ENCODE data around the gene HSPB7. TPM values are rescaled to one million over a fixed set of nuclear protein-coding genes. Genes with fewer than 3 reads are reported as not detected.
"Not testable (repeated sequence)": the region's sequence is repeated elsewhere in the genome, so short reads cannot be mapped to it uniquely, and the experiment has no call there.

HSPB7 gene
- not detected in 2 replicates for total RNA-seq (2014; rRNA removed; shearing (Covaris generic))

DNA sequence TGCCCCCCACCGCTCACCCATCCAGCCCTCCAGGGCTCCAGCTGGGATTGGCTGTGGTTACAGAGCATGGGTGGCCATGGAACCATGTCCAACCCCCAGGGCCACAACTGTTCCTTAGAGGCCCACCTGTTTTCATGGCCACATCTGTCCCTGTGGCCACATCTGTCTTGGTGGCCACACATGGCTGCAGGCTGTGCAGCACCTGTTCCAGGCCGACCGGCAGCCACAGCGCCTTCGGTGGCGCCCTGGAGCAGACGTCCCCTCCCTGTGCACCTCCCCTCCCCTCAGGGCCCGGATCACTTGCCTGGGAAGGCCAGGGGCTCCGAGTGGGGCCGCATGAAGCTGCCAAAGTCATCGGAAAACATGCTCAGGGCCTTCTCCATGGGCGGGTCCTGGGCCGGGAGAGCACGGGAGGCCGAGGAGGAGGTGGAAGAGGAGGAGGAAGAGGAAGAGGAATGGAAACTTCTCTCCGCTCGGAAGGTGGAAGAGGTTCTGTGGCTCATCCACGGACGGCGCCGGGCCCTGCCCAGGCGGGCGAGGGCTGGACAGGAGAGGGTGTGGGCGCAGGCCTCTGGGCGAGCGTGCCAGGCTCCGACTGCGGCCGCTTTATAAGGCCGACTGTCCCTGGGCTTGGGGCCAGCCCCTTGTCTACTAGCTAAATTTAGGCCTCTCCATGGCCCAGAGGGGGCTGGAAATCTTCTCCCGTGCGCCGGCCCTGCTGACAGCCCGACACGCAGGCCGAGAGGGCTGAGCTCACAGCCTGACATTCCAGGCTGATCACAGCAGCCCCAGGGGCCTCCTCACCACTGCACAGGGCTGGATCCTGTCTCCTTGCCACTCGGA, at the start of gene HSPB7:
TSS of gene HSPB7 (minus strand) at position 583 of the 843 bp plus-strand sequence. CDS start at position 503, 80 bp downstream.
- DNase-seq (ENCODE audit: low spot score): no peak

GRCh38 chr1:16067127-16067768, 49.4 kb upstream of the HSPB7 start:
- no peak for DNase-seq (ENCODE audit: low spot score)

DNA sequence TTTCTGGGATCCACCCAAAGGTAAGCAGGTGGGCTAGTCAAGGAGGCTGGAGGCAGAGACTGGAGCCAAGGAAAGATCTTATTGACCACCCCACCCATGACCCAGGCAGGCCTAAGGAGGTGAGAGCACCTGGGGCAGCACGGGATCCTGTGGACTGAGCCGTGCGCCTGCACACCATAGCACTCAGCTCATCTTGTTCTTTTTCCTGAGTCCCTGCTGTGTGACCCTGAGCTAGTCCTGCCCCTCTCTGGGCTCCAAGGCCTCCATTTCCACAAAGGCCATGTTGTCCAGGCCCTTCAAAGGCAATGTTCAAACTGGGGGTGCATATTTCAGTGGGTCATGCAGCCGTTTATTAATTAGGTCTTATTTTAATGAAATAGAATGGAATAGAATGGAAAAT, 48.4 kb upstream of the HSPB7 start:
- no peak for DNase-seq (ENCODE audit: low spot score)

GRCh38 chr1:16065269-16065576, 47.4 kb upstream of the HSPB7 start:
- no peak for DNase-seq (ENCODE audit: low spot score)

DNA sequence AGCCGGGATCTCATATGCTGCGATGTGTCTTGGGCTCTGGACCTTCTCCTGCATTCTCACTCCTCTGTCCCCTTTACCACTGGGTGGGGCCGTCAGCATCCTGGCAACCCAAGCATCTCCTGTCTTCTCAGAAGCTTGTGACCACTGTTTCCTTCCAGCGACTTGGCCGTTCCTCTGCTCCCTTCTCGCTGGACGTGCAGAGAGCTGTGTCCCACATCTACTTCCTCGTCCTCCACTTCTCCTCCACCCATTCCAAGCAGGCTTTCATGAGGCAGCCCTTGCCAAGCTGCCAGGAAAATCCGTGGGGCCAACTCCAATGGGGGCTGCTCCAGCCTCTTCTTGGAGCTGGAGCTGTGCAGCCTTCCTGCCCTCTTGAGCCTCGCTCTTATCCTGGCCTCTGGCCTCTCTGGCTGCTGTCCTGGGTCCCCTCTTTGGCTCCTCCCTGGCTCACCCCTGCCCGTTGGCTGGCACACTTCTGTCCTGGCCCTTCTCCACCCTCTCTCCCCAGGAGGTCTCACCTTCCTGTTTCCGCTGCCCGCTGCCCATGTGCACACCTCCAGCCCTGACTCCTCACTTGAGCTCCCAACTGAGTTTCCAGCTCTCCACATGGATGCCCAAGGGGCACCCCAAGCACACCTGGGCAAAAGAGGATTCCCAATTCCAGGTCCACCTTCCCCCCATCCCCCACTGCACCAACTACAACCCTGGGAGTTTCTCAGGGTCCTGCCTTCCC, 46.9 kb upstream of the HSPB7 start:
- DNase-seq (ENCODE audit: low spot score): no peak

GRCh38 chr1:16063921-16064320, 46.1 kb upstream of the HSPB7 start:
- no peak for DNase-seq (ENCODE audit: low spot score)

DNA sequence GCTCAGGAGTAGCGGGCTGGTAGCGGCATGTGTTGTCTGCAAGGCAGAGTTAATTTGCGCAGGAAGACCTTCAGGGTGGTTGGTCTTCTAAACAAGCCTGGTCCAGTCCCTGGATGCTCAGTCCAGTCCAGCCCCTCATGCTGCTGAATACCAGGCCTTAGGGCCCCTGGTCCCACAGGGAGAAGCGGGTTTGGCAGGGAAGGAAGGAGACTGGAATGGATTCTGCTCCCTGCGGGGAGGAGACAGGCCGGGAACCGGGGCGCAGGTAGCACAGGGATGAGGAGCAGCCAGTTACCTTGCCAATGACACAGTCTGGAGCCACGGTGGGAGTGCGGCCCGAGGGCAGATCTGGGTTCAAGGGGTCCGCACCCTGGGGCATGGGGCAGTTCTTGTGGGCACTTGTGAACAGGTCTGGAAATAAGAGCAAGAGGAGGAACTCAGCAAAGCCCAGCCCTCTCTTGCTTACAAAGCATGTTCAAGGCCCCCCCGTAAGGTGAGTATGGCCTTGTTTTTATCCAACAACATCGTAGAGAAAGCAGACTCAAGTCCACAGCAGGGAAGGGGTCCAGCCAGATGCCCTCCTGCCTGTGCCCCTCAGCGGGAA, 45.5 kb upstream of the HSPB7 start:
- DNase-seq (ENCODE audit: low spot score): no peak

DNA sequence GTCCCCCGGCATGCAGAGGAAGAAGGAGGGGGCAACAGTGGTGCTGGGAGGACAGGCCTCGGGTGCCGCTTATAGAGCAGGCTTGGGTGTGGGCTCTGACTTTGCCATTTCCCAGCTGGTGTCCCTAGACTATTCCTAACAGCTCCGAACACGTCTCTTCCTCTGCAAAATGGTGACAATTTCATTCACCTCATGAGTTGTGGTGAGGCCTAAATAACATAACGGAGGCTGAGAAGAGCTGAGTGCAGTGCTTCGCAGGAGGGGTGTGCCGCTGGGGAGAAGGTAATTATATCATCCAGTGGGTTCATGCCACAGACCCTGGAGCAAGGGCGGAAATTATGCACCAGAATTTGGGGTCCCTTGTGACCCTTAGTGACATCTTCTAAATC, 44.8 kb upstream of the HSPB7 start:
- DNase-seq (ENCODE audit: low spot score): not testable (repeated sequence)

- DNase-seq (ENCODE audit: low spot score): not testable (repeated sequence)
These were observed 44.3 kb upstream of the HSPB7 start for GRCh38 chr1:16061989-16062686.

- no peak for DNase-seq (ENCODE audit: low spot score)
These were observed 43.4 kb upstream of the HSPB7 start for GRCh38 chr1:16061266-16061665.

- not testable (repeated sequence) for DNase-seq (ENCODE audit: low spot score)
These were observed 40.7 kb upstream of the HSPB7 start for GRCh38 chr1:16058394-16059120.

GRCh38 chr1:16057314-16057915, 39.6 kb upstream of the HSPB7 start:
- not testable (repeated sequence) for DNase-seq (ENCODE audit: low spot score)

GRCh38 chr1:16056521-16056912, 38.7 kb upstream of the HSPB7 start:
- DNase-seq (ENCODE audit: low spot score): not testable (repeated sequence)

DNA sequence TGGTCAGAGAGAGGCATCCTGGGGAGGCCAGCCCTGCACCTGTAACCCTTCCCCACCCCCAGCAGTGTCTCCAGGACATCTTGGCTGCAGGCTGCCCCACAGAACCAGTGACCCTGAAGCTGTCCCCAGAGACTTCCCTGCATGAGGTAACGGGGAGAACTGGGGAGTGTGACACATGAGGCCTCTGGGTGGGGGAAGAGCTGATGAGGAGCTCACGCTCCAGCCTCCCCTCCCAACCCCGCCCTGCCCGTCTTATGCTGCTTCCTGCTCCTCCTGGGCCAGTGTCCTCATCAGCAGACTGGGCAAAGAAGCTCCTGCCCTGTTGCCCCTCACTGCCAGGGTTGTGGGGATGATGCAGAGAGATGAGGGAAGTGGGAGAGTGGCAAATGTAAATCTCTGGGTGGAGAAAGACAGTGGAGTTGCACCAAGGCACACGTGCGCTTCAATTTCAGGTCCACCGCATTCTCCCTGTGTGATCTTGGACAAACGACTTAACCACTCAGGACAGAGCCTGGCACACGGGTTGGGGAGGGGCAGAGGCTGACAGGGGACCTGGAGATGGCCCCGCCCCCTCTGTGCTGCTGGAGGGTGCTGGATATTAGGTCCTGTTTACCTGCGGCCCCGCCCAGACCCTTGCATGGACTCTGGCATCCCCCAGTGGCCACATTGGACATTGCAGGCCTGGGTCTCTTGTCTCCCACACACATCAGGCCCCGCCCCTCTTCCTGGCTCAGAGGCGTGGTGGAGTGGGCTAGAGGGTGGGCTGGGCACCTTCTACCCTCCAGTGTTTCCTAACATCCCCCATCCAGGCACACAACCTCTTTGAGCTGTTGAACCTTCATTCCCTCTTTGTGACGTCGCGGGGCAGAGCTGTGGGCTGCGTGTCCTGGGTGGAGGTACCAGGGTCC, 38.0 kb upstream of the HSPB7 start:
- DNase-seq (ENCODE audit: low spot score): peak; percentile 59

GRCh38 chr1:16054598-16055540, 37.0 kb upstream of the HSPB7 start:
- DNase-seq (ENCODE audit: low spot score): no peak

DNA sequence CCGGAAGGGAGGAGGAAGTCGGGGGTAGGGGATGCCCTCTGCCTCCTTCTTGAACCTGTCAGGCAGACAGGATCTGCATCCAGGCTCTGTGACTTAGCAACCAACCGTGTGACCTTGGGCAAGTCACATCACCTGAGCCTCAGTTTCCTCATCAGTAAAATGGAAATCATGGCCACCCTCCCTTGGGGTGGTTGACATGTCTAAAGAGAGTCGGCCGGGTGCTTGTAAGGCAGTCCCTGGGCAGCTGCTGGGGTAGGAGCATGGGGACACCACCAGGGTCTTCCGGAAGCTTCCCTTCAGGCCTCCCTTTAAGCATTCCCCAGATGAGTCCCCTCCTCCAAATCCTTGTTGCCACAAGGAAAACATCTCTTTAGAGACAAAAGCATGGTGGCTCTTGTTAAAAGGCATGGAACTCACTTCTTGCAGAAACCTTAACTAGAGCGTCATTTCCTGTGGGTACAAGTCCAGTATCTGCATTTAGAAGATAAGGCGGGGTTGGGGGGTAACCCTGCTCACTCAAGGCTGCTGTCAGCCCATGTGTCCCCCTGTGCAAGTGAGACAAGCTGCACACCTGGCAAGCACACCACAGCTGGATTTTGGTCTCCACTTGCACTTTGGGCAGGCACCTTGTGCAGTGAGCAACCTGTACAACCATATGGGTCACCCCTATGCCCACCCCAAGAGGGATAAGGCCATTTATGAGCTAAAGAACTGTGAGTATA, 36.1 kb upstream of the HSPB7 start:
- no peak for DNase-seq (ENCODE audit: low spot score)

DNA sequence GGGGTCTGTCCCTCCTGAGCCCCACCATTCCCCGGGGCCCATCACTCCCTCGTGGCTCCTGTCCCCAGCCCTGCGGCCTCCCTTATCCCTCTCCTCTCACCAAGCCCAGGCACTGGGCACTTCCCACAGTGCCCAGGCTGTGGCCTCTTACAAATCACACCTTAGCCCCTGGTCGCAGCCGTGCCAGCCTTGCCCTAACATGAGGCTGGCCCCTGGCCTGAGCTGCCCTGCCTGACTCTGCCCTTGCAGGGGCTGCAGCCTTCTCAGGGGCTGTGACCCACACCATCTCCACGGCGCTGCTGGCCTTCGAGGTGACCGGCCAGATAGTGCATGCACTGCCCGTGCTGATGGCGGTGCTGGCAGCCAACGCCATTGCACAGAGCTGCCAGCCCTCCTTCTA, 34.1 kb upstream of the HSPB7 start:
- DNase-seq (ENCODE audit: low spot score): not testable (repeated sequence)

DNA sequence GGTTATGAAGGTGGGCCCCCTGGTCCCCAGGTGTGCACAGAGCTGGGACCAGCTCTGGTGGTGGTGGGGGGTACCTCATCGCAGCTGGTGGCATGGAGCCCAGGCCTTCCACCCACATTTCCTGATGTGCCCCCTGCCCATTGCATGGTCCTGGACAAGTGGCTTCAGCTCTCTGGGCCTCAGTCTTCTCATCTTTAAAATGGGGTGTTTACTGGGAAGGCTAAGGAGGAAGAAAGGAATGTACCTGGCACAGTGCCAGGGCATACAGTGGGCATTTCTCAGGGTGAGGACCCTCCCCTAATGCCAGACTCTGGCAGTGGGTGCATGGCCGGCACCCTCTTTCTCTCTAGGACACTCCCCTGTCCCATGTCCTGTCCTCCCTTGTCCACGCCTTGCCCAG, 33.2 kb upstream of the HSPB7 start:
- DNase-seq (ENCODE audit: low spot score): no peak
